Measurements from ENCODE around the gene NUDCD3. TPM values are rescaled to one million over a fixed set of nuclear protein-coding genes. Genes with fewer than 3 reads are reported as not detected.

Gene NUDCD3
- total RNA-seq, 1 donor from 2014 or later: 39.3 TPM

GRCh38 chr7:44498230-44498954 lies 7.9 kb upstream of the NUDCD3 start:
- intact Hi-C loops (cut with DNase I): loop anchor here (10.0 kb wide), 1 partner anchor 374 kb away; the partner anchor contains the start of gene POLD2
- Histone ChIP-seq H3K4me3 (no peak overlapping the region), H3K36me3 (no peaks in the 10 kb centered on the region), H3K27me3 (no peaks in the 10 kb centered on the region), H3K27ac (no peak overlapping the region), H3K9me3 (no peaks in the 10 kb centered on the region), H3K4me1 (no peaks in the 10 kb centered on the region)
- no peak for DNase-seq (ENCODE audit: low spot score in 2 of 2)
- TF ChIP-seq CTCF (IDR thresholded peaks at IDR 0.05): no peak

GRCh38 chr7:44497155-44498027 lies 6.9 kb upstream of the NUDCD3 start:
- Histone ChIP-seq H3K27ac (no peak overlapping the region), H3K9me3 (no peaks in the 10 kb centered on the region), H3K27me3 (no peaks in the 10 kb centered on the region), H3K36me3 (no peaks in the 10 kb centered on the region), H3K4me3 (no peak overlapping the region), H3K4me1 (no peaks in the 10 kb centered on the region)
- no peak for TF ChIP-seq CTCF (IDR thresholded peaks at IDR 0.05)
- DNase-seq (ENCODE audit: low spot score in 2 of 2): no peak
- intact Hi-C loops (cut with DNase I): loop anchor here (10.0 kb wide), 1 partner anchor 373 kb away; the partner anchor contains the start of gene POLD2

GRCh38 chr7:44496385-44496784 lies 5.9 kb upstream of the NUDCD3 start:
- H3K36me3 ChIP-seq: no peaks in the 10 kb centered on the region
- intact Hi-C loops (cut with DNase I): loop anchor here (10.0 kb wide), 1 partner anchor 372 kb away; the partner anchor contains the start of gene POLD2

GRCh38 chr7:44494960-44495359 lies 4.5 kb upstream of the NUDCD3 start:
- intact Hi-C loops (cut with DNase I): loop anchor here (5.0 to 10.0 kb wide), 2 partner anchors 253 to 370 kb away; partner anchors contain the start of gene POLD2
- H3K36me3 ChIP-seq: no peaks in the 10 kb centered on the region
- no peak for DNase-seq (ENCODE audit: low spot score in 2 of 2)

More at GRCh38 chr7:44496385-44496784, 5.9 kb upstream of the NUDCD3 start:
- TF ChIP-seq CTCF (IDR thresholded peaks at IDR 0.05): no peak
- no peaks in the 10 kb centered on the region for H3K9me3 ChIP-seq
- H3K4me1 ChIP-seq: no peaks in the 10 kb centered on the region
- H3K27me3 ChIP-seq: no peaks in the 10 kb centered on the region
- no peak for DNase-seq (ENCODE audit: low spot score in 2 of 2)
- H3K4me3 ChIP-seq: no peak overlapping the region
- no peak overlapping the region for H3K27ac ChIP-seq

More at GRCh38 chr7:44494960-44495359, 4.5 kb upstream of the NUDCD3 start:
- Histone ChIP-seq H3K4me1 (no peaks in the 10 kb centered on the region), H3K4me3 (no peak overlapping the region), H3K27ac (no peak overlapping the region), H3K9me3 (no peaks in the 10 kb centered on the region), H3K27me3 (no peaks in the 10 kb centered on the region)
- TF ChIP-seq CTCF (IDR thresholded peaks at IDR 0.05): no peak

All from ascending aorta (tissue), 2 donors.